Progenitor cell of endocrine pancreas (in vitro differentiated cells): ENCODE results near the gene NR6A1. TPM values are rescaled to one million over a fixed set of nuclear protein-coding genes. Genes with fewer than 3 reads are reported as not detected.
A peak's percentile ranks its signal among the peaks of the same experiment; 100 is the strongest.

Source experiments
- DNase-seq: peaks from one replicate; pipeline ENCODE4 v3.0.0; 2021; ENCODE audit warnings: low spot score; ENCODE audit not compliant: unreplicated experiment
- H3K27ac Mint-ChIP-seq: 2 replicates; pipeline ENCODE4 v1.8.0; 2021; ENCODE audit warnings: mild to moderate bottlenecking, moderate library complexity, mixed read lengths
- H3K27me3 Mint-ChIP-seq: 2 replicates; pipeline ENCODE4 v1.8.0; 2021; ENCODE audit warnings: mixed read lengths
- H3K36me3 Mint-ChIP-seq: 2 replicates; pipeline ENCODE4 v1.8.0; 2022; ENCODE audit warnings: mixed read lengths; ENCODE audit not compliant: insufficient read depth
- H3K4me1 Mint-ChIP-seq: 2 replicates; pipeline ENCODE4 v1.8.0; 2021; ENCODE audit warnings: low read depth, mixed read lengths
- H3K4me3 Mint-ChIP-seq: 2 replicates; pipeline ENCODE4 v1.8.0; 2021; ENCODE audit warnings: low read depth, mild to moderate bottlenecking, moderate library complexity, mixed read lengths
- H3K9me3 Mint-ChIP-seq: 2 replicates; pipeline ENCODE4 v1.8.0; 2021; ENCODE audit warnings: low read depth, mixed read lengths
- total RNA-seq: library from RNA; stranded (reverse); gene quantifications from 2 replicates; pipeline ENCODE4 v1.2.1, GENCODE V29; 2021
- TF ChIP-seq, protein P1 (sequence below): fragments of 200-600 bp; sonication (generic); IDR thresholded peaks from one replicate; pipeline ENCODE4 v1.5.0; 2021; ENCODE audit warnings: antibody characterized with exemption, mild to moderate bottlenecking; ENCODE audit not compliant: unreplicated experiment

The NR6A1 gene
- total RNA-seq, 1 donor from 2014 or later = 86.4 TPM

DNA sequence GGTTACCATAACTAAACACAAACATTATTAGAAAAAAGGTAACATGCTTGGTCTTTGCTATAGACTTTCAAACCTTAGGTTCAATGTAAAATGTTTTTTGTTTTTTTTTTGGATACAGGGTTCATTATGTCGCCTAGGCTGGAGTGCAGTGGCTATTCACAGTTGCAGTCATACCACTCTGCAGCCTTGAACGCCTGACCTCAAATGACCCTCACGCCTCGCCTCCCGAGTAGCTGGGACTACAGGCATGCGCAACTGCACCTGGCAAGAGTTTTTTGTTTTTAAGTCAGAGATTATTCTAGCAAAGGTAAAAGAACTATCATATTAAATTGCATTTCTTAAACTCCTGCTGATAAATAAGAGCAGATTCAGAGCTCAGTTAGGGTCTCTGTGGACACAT, 208.8 kb downstream of the NR6A1 start:
- TF ChIP-seq, protein P1, sequence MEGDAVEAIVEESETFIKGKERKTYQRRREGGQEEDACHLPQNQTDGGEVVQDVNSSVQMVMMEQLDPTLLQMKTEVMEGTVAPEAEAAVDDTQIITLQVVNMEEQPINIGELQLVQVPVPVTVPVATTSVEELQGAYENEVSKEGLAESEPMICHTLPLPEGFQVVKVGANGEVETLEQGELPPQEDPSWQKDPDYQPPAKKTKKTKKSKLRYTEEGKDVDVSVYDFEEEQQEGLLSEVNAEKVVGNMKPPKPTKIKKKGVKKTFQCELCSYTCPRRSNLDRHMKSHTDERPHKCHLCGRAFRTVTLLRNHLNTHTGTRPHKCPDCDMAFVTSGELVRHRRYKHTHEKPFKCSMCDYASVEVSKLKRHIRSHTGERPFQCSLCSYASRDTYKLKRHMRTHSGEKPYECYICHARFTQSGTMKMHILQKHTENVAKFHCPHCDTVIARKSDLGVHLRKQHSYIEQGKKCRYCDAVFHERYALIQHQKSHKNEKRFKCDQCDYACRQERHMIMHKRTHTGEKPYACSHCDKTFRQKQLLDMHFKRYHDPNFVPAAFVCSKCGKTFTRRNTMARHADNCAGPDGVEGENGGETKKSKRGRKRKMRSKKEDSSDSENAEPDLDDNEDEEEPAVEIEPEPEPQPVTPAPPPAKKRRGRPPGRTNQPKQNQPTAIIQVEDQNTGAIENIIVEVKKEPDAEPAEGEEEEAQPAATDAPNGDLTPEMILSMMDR = no peak
- Mint-ChIP-seq H3K27ac (no peak overlapping the region), H3K4me3 (no peak overlapping the region), H3K9me3 (peaks cover 4% of the 10 kb centered on the region), H3K4me1 (peaks cover 36% of the 10 kb centered on the region), H3K36me3 (peaks cover 9% of the 10 kb centered on the region), H3K27me3 (no peaks in the 10 kb centered on the region)
- DNase-seq = no peak

DNA sequence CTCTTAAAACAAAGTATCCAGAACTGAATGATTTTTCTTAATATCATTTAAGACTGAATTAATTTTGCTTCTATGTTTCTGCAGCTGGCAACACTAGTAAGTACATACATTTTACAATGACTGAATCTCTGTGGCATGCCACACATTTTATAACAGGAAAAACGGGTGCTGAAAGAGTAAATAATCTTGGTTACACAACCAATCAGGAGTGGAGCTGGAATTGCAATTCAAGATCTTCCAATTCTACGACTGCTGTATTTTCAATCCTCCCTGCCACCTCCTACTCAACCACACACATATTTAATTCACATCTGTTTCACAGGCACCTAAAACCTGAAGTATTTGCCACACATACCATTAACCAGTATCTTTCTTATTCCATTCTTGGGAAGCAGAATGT, 211.2 kb downstream of the NR6A1 start:
- no peak overlapping the region for H3K4me3 Mint-ChIP-seq
- H3K36me3 Mint-ChIP-seq = no peaks in the 10 kb centered on the region
- no peaks in the 10 kb centered on the region for H3K9me3 Mint-ChIP-seq
- H3K27me3 Mint-ChIP-seq = no peaks in the 10 kb centered on the region
- DNase-seq = no peak
- H3K27ac Mint-ChIP-seq = no peak overlapping the region
- peaks cover 29% of the 10 kb centered on the region for H3K4me1 Mint-ChIP-seq
- TF ChIP-seq, protein P1 = no peak

DNA sequence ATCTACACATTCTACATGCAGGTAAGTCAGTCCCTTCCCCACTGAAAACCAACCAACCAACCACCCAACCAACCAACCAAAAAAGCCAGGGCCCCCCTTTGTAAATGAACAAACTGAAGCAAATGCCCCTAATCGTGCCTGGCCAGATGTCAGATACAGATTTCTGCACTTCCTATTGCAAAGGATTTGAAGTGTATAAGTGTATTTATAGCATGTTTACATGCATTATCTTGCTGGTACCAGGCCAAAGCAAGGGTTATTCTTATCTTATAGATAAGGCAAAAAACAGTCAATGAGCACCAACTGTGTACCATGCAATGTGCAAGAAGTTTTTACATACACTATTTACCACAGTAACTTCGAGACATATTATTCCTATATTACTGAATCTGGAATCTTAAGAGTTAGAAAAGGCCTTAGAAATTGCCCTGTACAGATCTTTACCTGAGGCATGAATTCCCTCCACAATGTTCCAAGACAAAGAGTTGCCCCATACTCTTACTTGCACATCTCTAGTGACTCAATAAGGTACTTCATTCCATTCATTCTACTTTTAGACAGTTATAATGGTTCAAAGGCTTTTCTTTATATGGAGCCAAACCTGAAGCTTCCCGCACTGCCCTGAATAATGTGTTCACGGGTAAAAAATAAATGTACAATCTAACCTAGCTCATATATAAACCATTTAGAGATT, 212.2 kb downstream of the NR6A1 start:
- Mint-ChIP-seq H3K27ac (peak overlapping the region; percentile 30), H3K36me3 (no peaks in the 10 kb centered on the region), H3K9me3 (no peaks in the 10 kb centered on the region), H3K4me3 (no peak overlapping the region), H3K27me3 (no peaks in the 10 kb centered on the region), H3K4me1 (peaks cover 29% of the 10 kb centered on the region)
- no peak for DNase-seq
- TF ChIP-seq, protein P1 = no peak

DNA sequence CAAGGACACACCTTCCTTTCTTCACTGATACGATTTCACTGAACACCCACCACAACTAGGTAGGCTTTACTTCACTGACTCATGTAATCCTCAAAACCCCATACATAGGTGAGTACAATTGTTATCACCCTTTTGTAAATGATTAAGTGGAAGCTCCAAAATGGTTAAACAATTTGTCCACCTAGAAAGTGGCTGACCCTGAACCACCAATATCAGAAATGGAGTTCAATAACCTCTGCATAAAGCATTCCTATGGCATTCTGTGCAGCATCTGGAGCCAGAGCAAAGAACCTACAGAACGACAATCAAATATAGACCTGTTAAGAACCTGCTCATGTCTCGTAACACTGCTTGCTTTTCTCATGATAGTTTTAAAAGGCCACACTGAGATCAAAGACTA, 213.2 kb downstream of the NR6A1 start:
- peak overlapping the region; percentile 30 for H3K27ac Mint-ChIP-seq
- H3K4me3 Mint-ChIP-seq = no peak overlapping the region
- peaks cover 27% of the 10 kb centered on the region for H3K4me1 Mint-ChIP-seq
- H3K9me3 Mint-ChIP-seq = no peaks in the 10 kb centered on the region
- TF ChIP-seq, protein P1 = no peak
- no peak for DNase-seq
- H3K27me3 Mint-ChIP-seq = no peaks in the 10 kb centered on the region
- H3K36me3 Mint-ChIP-seq = no peaks in the 10 kb centered on the region

DNA sequence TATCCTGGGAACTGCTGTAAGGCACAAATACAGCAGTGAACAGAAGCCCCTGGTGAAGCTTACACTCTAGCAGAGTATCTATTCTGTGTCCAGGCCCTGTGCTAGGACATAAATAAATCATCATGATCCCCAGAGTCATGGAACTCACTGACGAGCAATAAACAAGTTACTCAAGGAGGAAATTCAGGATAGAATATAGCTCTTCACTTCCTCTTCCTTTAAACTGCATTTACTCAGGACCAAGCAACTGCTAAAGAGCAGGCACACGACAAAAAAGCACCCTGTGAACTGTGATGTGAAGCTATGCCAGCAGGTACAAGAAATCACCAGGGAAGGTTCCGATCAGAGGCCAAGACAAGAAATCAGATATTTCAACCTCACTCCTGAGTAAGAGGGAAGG, 216.1 kb downstream of the NR6A1 start:
- Mint-ChIP-seq H3K36me3 (no peaks in the 10 kb centered on the region), H3K4me1 (peaks cover 16% of the 10 kb centered on the region), H3K27ac (no peak overlapping the region), H3K27me3 (no peaks in the 10 kb centered on the region), H3K9me3 (no peaks in the 10 kb centered on the region), H3K4me3 (no peak overlapping the region)
- TF ChIP-seq, protein P1 = no peak
- no peak for DNase-seq
